NOMO-1 (cell line): ENCODE data around the gene IDH3A.

Source experiments
- DNase-seq, 2 experiments: peaks; one replicate each; lab custom pipeline; 2025; ENCODE audit not compliant: unreplicated experiment in 2 of 2; lab: John Stamatoyannopoulos, UW

The IDH3A gene

DNA sequence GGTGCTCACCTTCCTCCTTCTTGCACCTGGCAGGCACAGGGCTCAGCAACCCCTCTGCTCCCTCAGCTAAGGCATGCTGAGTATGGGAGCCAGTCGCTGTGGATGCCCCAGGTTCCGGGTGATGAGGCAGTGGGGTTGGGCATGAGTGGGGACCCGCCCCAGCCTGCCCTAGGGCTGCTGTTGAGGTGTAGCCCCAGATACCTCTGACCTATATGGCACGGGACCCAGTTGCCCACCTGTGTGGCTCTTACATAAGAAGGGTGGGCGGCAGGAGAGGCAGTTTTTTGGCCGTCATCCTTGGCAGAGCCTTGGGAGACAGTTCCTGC is 64.2 kb downstream of the IDH3A start:
- DNase-seq = no peak

DNA sequence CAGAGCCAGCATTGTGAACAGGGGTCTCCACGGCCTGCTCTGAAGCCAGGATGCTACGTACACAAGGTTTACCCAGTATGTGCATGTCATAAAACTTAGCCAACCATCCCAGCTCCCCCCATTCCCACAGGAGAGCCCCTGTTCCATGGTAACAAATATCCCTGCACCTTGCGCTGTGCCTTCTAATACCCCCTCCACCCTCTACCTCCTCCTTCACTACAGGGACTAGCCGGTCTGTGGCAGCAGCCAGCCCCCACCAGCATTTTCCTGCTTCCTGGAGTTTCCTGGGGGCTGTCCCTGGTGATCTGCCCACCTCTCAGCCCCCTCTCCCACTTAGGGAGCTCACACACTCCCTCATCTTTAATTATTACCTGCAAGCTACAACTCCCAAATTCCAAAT is 64.8 kb downstream of the IDH3A start:
- no peak for DNase-seq

DNA sequence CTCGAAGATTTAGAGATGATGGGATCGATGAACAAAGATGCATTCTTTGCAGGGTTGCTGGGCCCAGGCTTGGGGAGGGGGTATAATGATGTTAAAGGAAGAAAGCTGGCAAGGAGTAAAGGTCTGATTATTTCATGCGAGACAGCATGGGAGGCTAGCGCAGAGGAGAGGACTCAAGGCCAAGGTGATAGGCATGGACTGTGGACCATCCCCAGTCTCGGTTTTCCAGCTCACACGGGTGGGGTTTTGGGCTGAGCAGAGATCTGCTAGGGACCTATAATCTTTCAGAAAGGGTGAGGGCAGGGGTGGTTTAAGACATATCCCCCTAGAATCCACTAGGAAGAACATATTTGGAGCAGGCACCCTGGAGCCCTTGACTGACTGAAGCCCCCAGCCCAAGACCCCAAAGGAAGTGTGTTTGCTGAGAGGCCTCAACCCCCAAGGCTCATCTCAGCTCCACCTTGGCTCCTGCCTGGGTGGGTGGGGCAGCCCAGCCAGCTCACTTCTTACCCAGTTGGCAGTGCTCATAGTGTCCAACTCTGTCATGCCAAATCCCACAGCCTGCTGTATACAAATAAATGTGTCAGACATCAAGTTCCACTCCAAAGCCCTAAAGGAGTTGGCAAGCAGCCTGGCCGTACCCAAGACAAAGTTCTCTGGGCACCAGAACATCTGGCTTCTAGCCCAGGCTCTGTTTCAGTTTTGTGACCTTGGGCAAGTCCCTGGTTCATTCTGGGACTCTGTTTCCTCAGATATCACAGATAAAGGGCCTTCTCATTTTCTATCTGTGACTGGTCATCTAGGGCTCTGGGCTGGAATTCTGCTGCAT is 67.3 kb downstream of the IDH3A start:
- DNase-seq = no peak

DNA sequence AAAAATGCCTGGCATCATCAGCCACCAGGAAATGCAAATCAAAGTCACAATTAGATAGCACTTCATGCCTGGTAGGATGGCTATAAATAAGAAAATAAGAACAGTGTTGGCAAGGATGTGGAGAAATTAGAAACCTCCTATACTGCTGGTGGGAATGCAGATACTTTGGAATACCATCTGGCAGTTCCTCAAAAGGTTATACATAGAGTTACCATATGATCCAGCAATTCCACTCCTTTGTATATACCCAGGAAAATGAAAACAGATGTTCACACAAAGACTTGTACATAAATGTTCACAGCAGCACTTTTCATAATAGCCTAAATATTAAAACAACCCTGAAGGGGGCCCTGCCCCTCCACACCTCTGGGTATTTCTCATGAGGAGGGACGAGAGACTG is 71.6 kb downstream of the IDH3A start:
- DNase-seq = no peak
